HFF-Myc (cell line): ENCODE data around the gene KDM5A.

ENCODE experiments used
- DNase-seq: peaks from one replicate; pipeline ENCODE4 v3.0.0-alpha.2; 2011; ENCODE audit warnings: low read depth; ENCODE audit errors: extremely low read depth
- H3K4me3 ChIP-seq: replicated peaks from 2 replicates; pipeline ENCODE4 v1.5.1; 2011; ENCODE audit warnings: low read depth, mild to moderate bottlenecking, control low read depth, low read length
- TF ChIP-seq, protein P1 (sequence below): IDR thresholded peaks from 2 replicates; pipeline ENCODE4 v1.5.1; 2012; ENCODE audit warnings: mild to moderate bottlenecking, low read depth, low read length, control low read depth; ENCODE audit errors: missing control alignments

Gene KDM5A

GRCh38 chr12:234891-235415, 154.2 kb downstream of the KDM5A start:
- TF ChIP-seq, protein P1, sequence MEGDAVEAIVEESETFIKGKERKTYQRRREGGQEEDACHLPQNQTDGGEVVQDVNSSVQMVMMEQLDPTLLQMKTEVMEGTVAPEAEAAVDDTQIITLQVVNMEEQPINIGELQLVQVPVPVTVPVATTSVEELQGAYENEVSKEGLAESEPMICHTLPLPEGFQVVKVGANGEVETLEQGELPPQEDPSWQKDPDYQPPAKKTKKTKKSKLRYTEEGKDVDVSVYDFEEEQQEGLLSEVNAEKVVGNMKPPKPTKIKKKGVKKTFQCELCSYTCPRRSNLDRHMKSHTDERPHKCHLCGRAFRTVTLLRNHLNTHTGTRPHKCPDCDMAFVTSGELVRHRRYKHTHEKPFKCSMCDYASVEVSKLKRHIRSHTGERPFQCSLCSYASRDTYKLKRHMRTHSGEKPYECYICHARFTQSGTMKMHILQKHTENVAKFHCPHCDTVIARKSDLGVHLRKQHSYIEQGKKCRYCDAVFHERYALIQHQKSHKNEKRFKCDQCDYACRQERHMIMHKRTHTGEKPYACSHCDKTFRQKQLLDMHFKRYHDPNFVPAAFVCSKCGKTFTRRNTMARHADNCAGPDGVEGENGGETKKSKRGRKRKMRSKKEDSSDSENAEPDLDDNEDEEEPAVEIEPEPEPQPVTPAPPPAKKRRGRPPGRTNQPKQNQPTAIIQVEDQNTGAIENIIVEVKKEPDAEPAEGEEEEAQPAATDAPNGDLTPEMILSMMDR, result no peak
- H3K4me3 ChIP-seq, result no peak overlapping the region
- DNase-seq, result no peak

GRCh38 chr12:234019-234418, 155.1 kb downstream of the KDM5A start:
- no peak overlapping the region for H3K4me3 ChIP-seq
- no peak for DNase-seq
- TF ChIP-seq, protein P1, result no peak

DNA sequence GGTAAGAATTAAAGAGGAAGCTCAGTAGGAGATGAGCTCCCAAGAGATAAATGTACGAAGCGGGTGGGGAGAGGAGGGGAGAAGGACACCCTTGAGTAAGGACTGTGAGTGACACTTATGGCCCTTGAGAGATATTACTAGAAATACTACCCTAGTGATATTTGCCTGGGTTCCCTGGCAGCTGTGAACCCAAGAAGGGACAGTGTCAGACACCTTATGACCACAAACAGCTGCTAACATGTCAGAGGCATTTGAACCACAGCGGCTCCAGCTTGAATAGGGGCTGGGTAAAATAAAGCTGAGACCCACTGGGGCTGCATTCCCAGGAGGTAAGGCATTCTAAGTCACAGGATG, 155.5 kb downstream of the KDM5A start:
- DNase-seq, result no peak
- TF ChIP-seq, protein P1, result no peak

GRCh38 chr12:232731-233614, 156.1 kb downstream of the KDM5A start:
- H3K4me3 ChIP-seq, result no peak overlapping the region
- no peak for DNase-seq
- TF ChIP-seq, protein P1, result no peak

More for the DNA sequence above, 155.5 kb downstream of the KDM5A start:
- no peak overlapping the region for H3K4me3 ChIP-seq

GRCh38 chr12:230925-231671, 158.0 kb downstream of the KDM5A start:
- TF ChIP-seq, protein P1, result no peak
- no peak for DNase-seq
- H3K4me3 ChIP-seq, result no peak overlapping the region
